GM19467 (cell line): ENCODE data around the gene SEC16B.
A peak's percentile ranks its signal among the peaks of the same experiment; 100 is the strongest.

ENCODE experiments used
- ATAC-seq: cut with Tn5 transposase; IDR thresholded peaks from one replicate; pipeline ENCODE4 v1.9.1; 2021; ENCODE audit warnings: mild to moderate bottlenecking, moderate library complexity; ENCODE audit not compliant: unreplicated experiment

Gene SEC16B

GRCh38 chr1:177977141-177977540, 7.3 kb upstream of the SEC16B start:
- ATAC-seq = no peak

- ATAC-seq = no peak
These were observed 6.7 kb upstream of the SEC16B start for GRCh38 chr1:177976596-177976995.

- no peak for ATAC-seq
These were observed 6.0 kb upstream of the SEC16B start for GRCh38 chr1:177975588-177976495.

- ATAC-seq = no peak
These were observed 3.7 kb upstream of the SEC16B start for GRCh38 chr1:177973585-177973984.

- ATAC-seq = no peak
These were observed 749 bp downstream of the SEC16B start for GRCh38 chr1:177969109-177969508.

- ATAC-seq = no peak
These were observed 3.7 kb downstream of the SEC16B start for GRCh38 chr1:177966199-177966598.

GRCh38 chr1:177965293-177965692, 4.6 kb downstream of the SEC16B start:
- ATAC-seq = no peak

- ATAC-seq = no peak
These were observed 5.5 kb downstream of the SEC16B start for GRCh38 chr1:177964336-177964735.

- ATAC-seq = no peak
These were observed 8.8 kb downstream of the SEC16B start for GRCh38 chr1:177960939-177961622.

- no peak for ATAC-seq
These were observed 9.9 kb downstream of the SEC16B start for GRCh38 chr1:177959811-177960515.

- ATAC-seq = no peak
These were observed 11.8 kb downstream of the SEC16B start for GRCh38 chr1:177958092-177958491.

GRCh38 chr1:177954076-177954475, 15.8 kb downstream of the SEC16B start:
- ATAC-seq = no peak

GRCh38 chr1:177953549-177953948, 16.3 kb downstream of the SEC16B start:
- ATAC-seq = no peak

- no peak for ATAC-seq
These were observed 17.2 kb downstream of the SEC16B start for GRCh38 chr1:177952691-177953090.

- no peak for ATAC-seq
These were observed 17.6 kb downstream of the SEC16B start for GRCh38 chr1:177952249-177952648.

- ATAC-seq = no peak
These were observed 19.4 kb downstream of the SEC16B start for GRCh38 chr1:177950506-177950905.

- peak; percentile 75 for ATAC-seq
These were observed 21.4 kb downstream of the SEC16B start for GRCh38 chr1:177948336-177948972.

GRCh38 chr1:177947623-177948022, 22.2 kb downstream of the SEC16B start:
- ATAC-seq = no peak

- ATAC-seq = peak; percentile 60
These were observed 23.8 kb downstream of the SEC16B start for GRCh38 chr1:177945943-177946650.
